ENCODE data around the gene NR2F1-AS1. TPM values are rescaled to one million over a fixed set of nuclear protein-coding genes. Genes with fewer than 3 reads are reported as not detected.

Gene NR2F1-AS1
- total and polyA plus RNA-seq, 9 of the 15 experiments (the other 6 are each of a cell fraction or from before 2014, with no cell fraction given) = not detected

DNA sequence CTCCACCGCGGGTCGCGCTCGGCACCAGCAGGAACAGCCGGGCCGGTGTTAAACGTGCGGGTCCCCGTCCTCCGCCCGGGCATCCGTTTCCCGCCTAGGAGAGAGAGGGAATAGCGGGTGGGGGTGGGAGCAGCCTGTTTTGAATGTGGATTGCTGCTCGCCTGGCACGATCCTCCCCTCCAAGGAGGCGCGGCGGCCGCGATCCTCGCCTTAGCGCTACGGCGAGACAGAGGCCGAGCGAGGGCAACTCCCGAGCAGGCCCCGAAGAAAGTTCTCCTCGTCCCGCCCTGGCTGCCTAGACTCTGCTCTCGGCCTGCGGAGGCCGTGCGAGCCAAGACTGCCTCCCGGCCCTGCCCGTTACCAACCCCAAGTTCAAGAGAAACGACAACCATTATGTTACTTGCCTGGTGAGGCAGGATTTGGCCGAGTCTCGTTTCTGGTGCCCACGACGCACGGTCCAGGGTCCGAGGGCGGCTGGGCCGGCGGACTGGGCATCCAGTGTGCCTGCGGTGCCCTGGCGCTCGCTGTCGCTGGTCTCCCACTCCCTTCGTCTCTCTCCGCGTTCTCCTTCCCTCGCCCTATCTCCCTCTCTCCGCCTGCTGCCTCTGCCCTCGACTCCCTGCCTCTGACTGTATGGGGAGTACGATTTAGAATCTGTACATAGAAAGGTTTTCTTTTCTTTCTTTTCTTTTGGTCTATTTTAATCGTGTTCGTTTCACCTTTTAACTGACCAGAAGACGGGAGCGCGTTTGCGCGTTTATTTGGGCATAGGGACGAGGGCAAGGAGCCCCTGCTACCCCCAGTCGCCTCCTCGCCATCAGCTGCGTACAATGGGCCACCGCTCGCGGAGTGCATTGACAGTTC, 724 bp downstream of the NR2F1-AS1 start:
- no peak overlapping the region for H3K4me2 ChIP-seq (ENCODE audit: insufficient read depth, low read length)
- no peak overlapping the region for H3K27ac ChIP-seq (ENCODE audit: extremely low read depth, low read depth, low read length)
- no peak overlapping the region for H3K4me3 ChIP-seq
- in situ Hi-C loops (cut with MboI) (loop anchor here (25.0 kb wide), 1 partner anchor 1157 kb away; no protein-coding TSS in a partner anchor), intact Hi-C loops (cut with micrococcal nuclease) (loop anchor here (5.0 kb wide), 1 partner anchor 1157 kb away; no protein-coding TSS in a partner anchor)
- POLR2A ChIA-PET = no interaction called here
- WGBS (ENCODE audit: insufficient coverage, low coverage, missing lambda C conversion rate) = 34% methylated on average over 42 of the region's 73 CpGs
- H3K79me2 ChIP-seq (ENCODE audit: control insufficient read depth, insufficient read depth, low read length) = no peaks in the 10 kb centered on the region
- FAIRE-seq (no peak), ATAC-seq (no peak), DNase-seq (ENCODE audit: extremely low read depth in 1 of 4, low spot score in 3 of 4) (no peak)
- no peaks in the 10 kb centered on the region for H3K9me1 ChIP-seq (ENCODE audit: control insufficient read depth, insufficient read depth, low read length)
- no peaks in the 10 kb centered on the region for H4K20me1 ChIP-seq (replicated peaks; ENCODE audit: control insufficient read depth, insufficient read depth, low read length)
- no peaks in the 10 kb centered on the region for H3K36me3 ChIP-seq (ENCODE audit: control insufficient read depth, insufficient read depth, low read length)
- peaks cover 0 to 12% of the 10 kb centered on the region in 2 experiments; a peak in 3 of 5 replicates for H3K27me3 ChIP-seq (ENCODE audit: control insufficient read depth in 2 of 2, insufficient read depth in 2 of 2, low read length in 2 of 2)
- BruUV-seq (replicated peaks) = no TSS peak
- H3K9ac ChIP-seq (ENCODE audit: insufficient read depth in 1 of 2, low read depth in 2 of 2, low read length in 2 of 2) = no peak overlapping the region
- H3K9me3 ChIP-seq (replicated peaks; ENCODE audit: control insufficient read depth, insufficient read depth, low read depth, low read length) = no peaks in the 10 kb centered on the region
- CTCF ChIA-PET (ENCODE audit: low intra/inter-chr PET ratio) = no interaction called here
- H2AFZ ChIP-seq (ENCODE audit: low read depth, low read length) = no peak overlapping the region
- peaks cover 0 to 14% of the 10 kb centered on the region in 2 experiments; a peak in 2 of 5 replicates for H3K4me1 ChIP-seq (replicated peaks in 1 of 2; ENCODE audit: control insufficient read depth in 2 of 2, insufficient read depth in 2 of 2, low read length in 2 of 2)
- TF ChIP-seq, protein P1, sequence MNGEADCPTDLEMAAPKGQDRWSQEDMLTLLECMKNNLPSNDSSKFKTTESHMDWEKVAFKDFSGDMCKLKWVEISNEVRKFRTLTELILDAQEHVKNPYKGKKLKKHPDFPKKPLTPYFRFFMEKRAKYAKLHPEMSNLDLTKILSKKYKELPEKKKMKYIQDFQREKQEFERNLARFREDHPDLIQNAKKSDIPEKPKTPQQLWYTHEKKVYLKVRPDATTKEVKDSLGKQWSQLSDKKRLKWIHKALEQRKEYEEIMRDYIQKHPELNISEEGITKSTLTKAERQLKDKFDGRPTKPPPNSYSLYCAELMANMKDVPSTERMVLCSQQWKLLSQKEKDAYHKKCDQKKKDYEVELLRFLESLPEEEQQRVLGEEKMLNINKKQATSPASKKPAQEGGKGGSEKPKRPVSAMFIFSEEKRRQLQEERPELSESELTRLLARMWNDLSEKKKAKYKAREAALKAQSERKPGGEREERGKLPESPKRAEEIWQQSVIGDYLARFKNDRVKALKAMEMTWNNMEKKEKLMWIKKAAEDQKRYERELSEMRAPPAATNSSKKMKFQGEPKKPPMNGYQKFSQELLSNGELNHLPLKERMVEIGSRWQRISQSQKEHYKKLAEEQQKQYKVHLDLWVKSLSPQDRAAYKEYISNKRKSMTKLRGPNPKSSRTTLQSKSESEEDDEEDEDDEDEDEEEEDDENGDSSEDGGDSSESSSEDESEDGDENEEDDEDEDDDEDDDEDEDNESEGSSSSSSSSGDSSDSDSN (IDR thresholded peaks at IDR 0.05; ENCODE audit: borderline replicate concordance in 1 of 2, low read depth in 2 of 2, low read length in 2 of 2) = no peak
- TF ChIP-seq ZNF217 (CRISPR knock-in tag; IDR thresholded peaks at IDR 0.05) = no peak
- no peak for TF ChIP-seq COPS2 (conservative IDR thresholded peaks at IDR 0.05)
- TF ChIP-seq, protein P2, sequence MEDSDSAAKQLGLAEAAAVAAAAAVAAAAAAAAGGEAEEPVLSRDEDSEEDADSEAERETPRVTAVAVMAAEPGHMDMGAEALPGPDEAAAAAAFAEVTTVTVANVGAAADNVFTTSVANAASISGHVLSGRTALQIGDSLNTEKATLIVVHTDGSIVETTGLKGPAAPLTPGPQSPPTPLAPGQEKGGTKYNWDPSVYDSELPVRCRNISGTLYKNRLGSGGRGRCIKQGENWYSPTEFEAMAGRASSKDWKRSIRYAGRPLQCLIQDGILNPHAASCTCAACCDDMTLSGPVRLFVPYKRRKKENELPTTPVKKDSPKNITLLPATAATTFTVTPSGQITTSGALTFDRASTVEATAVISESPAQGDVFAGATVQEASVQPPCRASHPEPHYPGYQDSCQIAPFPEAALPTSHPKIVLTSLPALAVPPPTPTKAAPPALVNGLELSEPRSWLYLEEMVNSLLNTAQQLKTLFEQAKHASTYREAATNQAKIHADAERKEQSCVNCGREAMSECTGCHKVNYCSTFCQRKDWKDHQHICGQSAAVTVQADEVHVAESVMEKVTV (CRISPR knock-in tag; IDR thresholded peaks at IDR 0.05) = no peak
- TF ChIP-seq CHD1 (IDR thresholded peaks at IDR 0.05; ENCODE audit: low read length) = no peak
- TF ChIP-seq NCOA2 (IDR thresholded peaks at IDR 0.05; ENCODE audit: partially characterized antibody in 2 of 2) = no peak
- TF ChIP-seq DIDO1 (tag; IDR thresholded peaks at IDR 0.05; ENCODE audit: low read depth) = no peak
- TF ChIP-seq, protein P3, sequence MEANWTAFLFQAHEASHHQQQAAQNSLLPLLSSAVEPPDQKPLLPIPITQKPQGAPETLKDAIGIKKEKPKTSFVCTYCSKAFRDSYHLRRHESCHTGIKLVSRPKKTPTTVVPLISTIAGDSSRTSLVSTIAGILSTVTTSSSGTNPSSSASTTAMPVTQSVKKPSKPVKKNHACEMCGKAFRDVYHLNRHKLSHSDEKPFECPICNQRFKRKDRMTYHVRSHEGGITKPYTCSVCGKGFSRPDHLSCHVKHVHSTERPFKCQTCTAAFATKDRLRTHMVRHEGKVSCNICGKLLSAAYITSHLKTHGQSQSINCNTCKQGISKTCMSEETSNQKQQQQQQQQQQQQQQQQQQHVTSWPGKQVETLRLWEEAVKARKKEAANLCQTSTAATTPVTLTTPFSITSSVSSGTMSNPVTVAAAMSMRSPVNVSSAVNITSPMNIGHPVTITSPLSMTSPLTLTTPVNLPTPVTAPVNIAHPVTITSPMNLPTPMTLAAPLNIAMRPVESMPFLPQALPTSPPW (CRISPR knock-in tag; IDR thresholded peaks at IDR 0.05) = no peak
- no peak for TF ChIP-seq ZNF282 (CRISPR knock-in tag; IDR thresholded peaks at IDR 0.05)
- TF ChIP-seq, protein P4, sequence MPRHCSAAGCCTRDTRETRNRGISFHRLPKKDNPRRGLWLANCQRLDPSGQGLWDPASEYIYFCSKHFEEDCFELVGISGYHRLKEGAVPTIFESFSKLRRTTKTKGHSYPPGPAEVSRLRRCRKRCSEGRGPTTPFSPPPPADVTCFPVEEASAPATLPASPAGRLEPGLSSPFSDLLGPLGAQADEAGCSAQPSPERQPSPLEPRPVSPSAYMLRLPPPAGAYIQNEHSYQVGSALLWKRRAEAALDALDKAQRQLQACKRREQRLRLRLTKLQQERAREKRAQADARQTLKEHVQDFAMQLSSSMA (CRISPR knock-in tag; IDR thresholded peaks at IDR 0.05) = no peak
- TF ChIP-seq HSF4 (CRISPR knock-in tag; IDR thresholded peaks at IDR 0.05; ENCODE audit: borderline replicate concordance) = no peak
- no peak for TF ChIP-seq ZNF57 (CRISPR knock-in tag; IDR thresholded peaks at IDR 0.05)
- TF ChIP-seq, protein P5, sequence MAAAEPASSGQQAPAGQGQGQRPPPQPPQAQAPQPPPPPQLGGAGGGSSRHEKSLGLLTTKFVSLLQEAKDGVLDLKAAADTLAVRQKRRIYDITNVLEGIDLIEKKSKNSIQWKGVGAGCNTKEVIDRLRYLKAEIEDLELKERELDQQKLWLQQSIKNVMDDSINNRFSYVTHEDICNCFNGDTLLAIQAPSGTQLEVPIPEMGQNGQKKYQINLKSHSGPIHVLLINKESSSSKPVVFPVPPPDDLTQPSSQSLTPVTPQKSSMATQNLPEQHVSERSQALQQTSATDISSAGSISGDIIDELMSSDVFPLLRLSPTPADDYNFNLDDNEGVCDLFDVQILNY (CRISPR knock-in tag; IDR thresholded peaks at IDR 0.05) = no peak
- TF ChIP-seq TCF7L2 (IDR thresholded peaks at IDR 0.05; ENCODE audit: low read depth, low read length) = no peak

Measured in K562 (cell line).